Large intestine (tissue), 3 donors: Measurements from ENCODE around the gene GRIN3A. TPM values are rescaled to one million over a fixed set of nuclear protein-coding genes. Genes with fewer than 3 reads are reported as not detected.

ENCODE experiments used
- DNase-seq, 2 donors: peaks; one replicate each; pipeline versions ENCODE4 v3.0.0 to v3.0.0-alpha.2; 2013
- H3K27ac ChIP-seq: one replicate; pipeline ENCODE4 v1.5.1; 2013; ENCODE audit warnings: low read length
- H3K27me3 ChIP-seq: 2 replicates; pipeline ENCODE4 v1.6.1; 2013; ENCODE audit warnings: low read length; ENCODE audit not compliant: control insufficient read depth, insufficient read depth
- H3K36me3 ChIP-seq: 2 replicates; pipeline ENCODE4 v1.6.1; 2013; ENCODE audit warnings: low read length; ENCODE audit not compliant: control insufficient read depth, insufficient read depth
- H3K4me1 ChIP-seq: one replicate; pipeline ENCODE4 v1.6.1; 2013; ENCODE audit warnings: low read length; ENCODE audit not compliant: control insufficient read depth, insufficient read depth
- H3K4me3 ChIP-seq: one replicate; pipeline ENCODE4 v1.5.1; 2013; ENCODE audit warnings: low read length
- H3K9me3 ChIP-seq: one replicate; pipeline ENCODE4 v1.6.1; 2013; ENCODE audit warnings: mild to moderate bottlenecking, low read depth, low read length, moderate library complexity; ENCODE audit not compliant: control insufficient read depth
- WGBS: methylation state at CpG from one replicate; pipeline ENCODE4 v1.1.5; 2013; ENCODE audit warnings: low lambda C conversion rate; ENCODE audit not compliant: insufficient coverage; 5-methylcytosine and 5-hydroxymethylcytosine counted together
- polyA plus RNA-seq: library from polyadenylated mRNA; unstranded; fragments of 120-200 nt; gene quantifications from one replicate; pipeline ENCODE4 v1.2.1, GENCODE V29; 2013

Gene GRIN3A
- polyA plus RNA-seq, 1 donor, result 0.30 TPM

GRCh38 chr9:101706261-101706798 lies 32.1 kb downstream of the GRIN3A start:
- peak overlapping the region; percentile 4 for H3K27ac ChIP-seq
- no peaks in the 10 kb centered on the region for H3K27me3 ChIP-seq
- no peak overlapping the region for H3K4me3 ChIP-seq
- no peaks in the 10 kb centered on the region for H3K9me3 ChIP-seq
- peaks cover 5% of the 10 kb centered on the region for H3K4me1 ChIP-seq
- no peaks in the 10 kb centered on the region for H3K36me3 ChIP-seq
- DNase-seq, result peak; percentile 20 to 72

DNA sequence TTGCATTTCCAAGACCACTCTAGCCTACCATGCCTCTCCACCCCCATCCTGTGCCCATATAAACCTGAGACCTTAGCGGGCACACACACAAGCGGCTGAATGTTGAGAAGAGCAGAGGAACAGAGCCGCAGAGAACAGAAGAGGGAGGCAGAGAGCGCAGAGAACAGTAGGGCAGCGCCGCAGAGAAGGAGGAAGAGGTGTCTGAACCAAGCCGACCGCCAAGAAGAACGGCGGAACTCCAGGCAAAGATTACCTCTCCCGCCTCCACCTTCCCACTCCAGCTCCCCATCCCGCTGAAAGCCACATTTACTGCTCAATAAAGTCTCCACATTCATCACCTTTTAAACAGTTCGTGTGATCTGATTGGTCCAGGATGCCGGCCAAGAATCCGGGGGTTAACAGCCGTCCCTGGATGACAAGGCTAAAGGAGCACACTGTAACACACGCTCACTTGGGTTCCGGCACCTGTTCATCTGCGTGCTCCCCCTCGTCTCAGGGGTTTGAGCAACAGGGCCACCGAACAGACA lies 33.2 kb downstream of the GRIN3A start:
- no CpG with 5 or more reads among the region's 21 CpGs for WGBS
- DNase-seq, result peak in 1 of 2 donors; percentile 45
- H3K36me3 ChIP-seq, result no peaks in the 10 kb centered on the region
- H3K9me3 ChIP-seq, result no peaks in the 10 kb centered on the region
- no peaks in the 10 kb centered on the region for H3K27me3 ChIP-seq
- H3K4me1 ChIP-seq, result peaks cover 5% of the 10 kb centered on the region
- H3K27ac ChIP-seq, result no peak overlapping the region
- peak overlapping the region; percentile 2 for H3K4me3 ChIP-seq

DNA sequence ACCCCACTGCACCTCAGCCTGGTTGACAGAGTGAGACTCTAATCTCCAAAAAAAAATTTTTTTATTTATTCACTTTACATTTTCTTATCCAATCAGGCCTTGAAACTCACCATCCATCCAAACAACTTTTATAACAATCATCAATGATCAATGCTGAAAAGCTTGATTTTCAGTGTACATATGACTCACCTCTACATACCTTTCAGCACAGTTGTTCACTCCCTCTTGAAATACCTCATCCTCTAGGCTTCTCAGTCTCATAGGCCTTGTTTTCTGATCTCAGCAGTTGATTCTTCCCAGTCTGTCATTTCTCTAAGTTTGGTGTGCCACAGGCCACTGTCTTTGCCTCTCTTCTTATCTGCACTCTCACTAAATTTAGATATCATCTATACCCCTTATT lies 36.2 kb downstream of the GRIN3A start:
- H3K9me3 ChIP-seq, result no peaks in the 10 kb centered on the region
- no peaks in the 10 kb centered on the region for H3K27me3 ChIP-seq
- DNase-seq, result no peak
- peaks cover 5% of the 10 kb centered on the region for H3K4me1 ChIP-seq
- no peak overlapping the region for H3K27ac ChIP-seq
- no peak overlapping the region for H3K4me3 ChIP-seq
- no peaks in the 10 kb centered on the region for H3K36me3 ChIP-seq

DNA sequence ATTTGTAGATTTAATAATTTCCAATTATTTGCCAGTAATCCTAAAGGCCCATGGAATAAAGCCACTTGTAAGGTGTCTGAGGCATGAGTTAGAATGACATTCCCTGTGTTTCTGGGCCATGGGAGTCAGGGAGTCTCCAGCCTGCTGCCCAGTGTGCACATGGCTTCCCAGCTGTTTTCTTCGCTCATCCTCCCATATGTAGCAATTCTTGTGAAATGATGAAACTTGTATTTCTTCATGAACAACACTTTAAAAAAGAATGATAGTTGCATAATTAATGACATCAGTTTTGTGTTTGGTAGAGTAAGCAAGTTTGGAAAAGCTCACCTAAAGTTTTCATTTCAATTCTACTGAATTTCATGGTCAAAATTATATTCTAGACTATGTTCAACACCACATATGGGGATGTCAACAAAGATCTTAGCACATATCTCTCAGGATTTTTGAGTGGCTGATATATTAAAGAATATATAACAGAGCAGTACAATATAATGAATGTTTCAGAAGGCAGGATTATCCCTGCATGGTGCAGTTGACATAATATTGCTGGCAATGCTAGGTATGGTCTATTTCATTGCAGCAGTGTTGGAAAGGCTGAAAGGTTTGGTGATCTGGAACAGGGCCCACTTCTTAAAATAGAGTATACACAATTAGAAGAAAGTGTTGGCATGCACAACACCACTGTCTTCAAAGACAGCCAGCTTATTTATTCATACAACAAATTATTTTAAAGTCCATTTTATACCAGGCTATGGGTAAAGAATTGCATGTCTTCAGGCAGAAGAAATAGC lies 44.7 kb downstream of the GRIN3A start:
- no peak for DNase-seq
- Histone ChIP-seq H3K36me3 (no peaks in the 10 kb centered on the region), H3K4me3 (no peak overlapping the region), H3K9me3 (no peaks in the 10 kb centered on the region), H3K4me1 (no peaks in the 10 kb centered on the region), H3K27ac (no peak overlapping the region), H3K27me3 (no peaks in the 10 kb centered on the region)
- 60% methylated on average over 1 of the region's 1 CpG for WGBS

DNA sequence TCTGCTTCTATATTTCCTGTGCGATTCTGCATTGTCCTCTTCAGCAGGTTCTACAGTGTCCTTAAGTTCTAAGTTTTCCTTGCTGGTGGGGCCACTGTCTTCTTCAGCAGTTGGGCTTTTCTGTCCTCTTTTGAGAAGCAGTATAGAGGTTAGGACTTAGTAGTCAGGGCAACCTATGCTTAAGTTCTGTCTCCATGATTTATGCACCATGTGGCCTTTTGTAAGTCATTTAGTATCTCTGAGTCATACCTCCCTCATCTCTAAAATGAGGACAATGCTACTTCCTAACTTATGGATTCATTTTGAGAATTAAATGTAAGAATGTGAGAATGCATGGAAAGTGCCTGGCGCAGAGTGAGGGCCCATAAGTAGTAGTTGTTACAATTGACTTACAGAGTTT lies 46.8 kb downstream of the GRIN3A start:
- Histone ChIP-seq H3K4me3 (no peak overlapping the region), H3K4me1 (no peaks in the 10 kb centered on the region), H3K9me3 (no peaks in the 10 kb centered on the region), H3K27me3 (peaks cover 2% of the 10 kb centered on the region), H3K27ac (no peak overlapping the region), H3K36me3 (no peaks in the 10 kb centered on the region)
- no peak for DNase-seq
- 100% methylated on average over 1 of the region's 2 CpGs for WGBS

DNA sequence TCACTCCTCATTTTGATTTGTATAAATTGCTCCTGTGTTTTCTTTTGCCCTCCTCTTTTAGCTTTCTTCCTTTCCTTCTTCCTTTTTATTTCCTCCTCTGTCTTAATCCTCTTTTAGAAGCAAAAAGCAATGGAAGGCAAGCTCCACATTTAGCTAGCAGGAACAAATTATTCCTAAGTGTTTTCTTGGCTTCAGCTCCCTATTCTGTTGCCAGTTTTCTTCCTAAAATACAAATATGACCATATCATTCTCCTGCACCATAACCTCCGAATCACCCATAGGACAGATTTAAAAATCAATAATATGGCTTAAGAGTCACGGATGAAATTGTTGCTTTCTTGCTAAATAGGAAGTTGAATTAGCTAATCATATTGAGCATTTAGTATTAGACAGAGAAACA lies 49.4 kb downstream of the GRIN3A start:
- no peak for DNase-seq
- Histone ChIP-seq H3K4me1 (no peaks in the 10 kb centered on the region), H3K9me3 (no peaks in the 10 kb centered on the region), H3K36me3 (no peaks in the 10 kb centered on the region), H3K4me3 (no peak overlapping the region), H3K27ac (no peak overlapping the region), H3K27me3 (peaks cover 5% of the 10 kb centered on the region)
- WGBS, result 40% methylated on average over 1 of the region's 2 CpGs

DNA sequence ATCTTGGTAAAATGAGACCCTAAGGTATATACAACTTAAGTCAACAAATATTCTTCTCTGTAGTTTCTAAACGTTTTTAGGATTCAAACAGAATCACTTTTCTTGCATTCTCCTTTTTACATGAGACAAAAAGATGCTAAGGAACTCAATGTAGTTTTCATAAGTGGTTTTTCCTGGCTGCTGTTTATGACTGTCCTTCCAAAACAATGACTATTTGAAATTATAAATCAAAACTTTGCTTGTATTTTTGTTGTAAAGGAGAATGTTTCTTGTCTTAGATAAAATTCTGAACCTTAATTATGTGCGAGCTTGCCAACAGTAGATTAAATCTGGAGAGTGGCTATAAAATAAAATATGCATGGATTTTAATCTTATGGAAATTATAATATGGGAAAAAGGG lies 53.8 kb downstream of the GRIN3A start:
- Histone ChIP-seq H3K27me3 (peaks cover 5% of the 10 kb centered on the region), H3K4me1 (no peaks in the 10 kb centered on the region), H3K4me3 (no peak overlapping the region), H3K27ac (no peak overlapping the region), H3K9me3 (no peaks in the 10 kb centered on the region), H3K36me3 (no peaks in the 10 kb centered on the region)
- whole genome bisulfite sequencing, result 58% methylated on average over 2 of the region's 2 CpGs
- no peak for DNase-seq

DNA sequence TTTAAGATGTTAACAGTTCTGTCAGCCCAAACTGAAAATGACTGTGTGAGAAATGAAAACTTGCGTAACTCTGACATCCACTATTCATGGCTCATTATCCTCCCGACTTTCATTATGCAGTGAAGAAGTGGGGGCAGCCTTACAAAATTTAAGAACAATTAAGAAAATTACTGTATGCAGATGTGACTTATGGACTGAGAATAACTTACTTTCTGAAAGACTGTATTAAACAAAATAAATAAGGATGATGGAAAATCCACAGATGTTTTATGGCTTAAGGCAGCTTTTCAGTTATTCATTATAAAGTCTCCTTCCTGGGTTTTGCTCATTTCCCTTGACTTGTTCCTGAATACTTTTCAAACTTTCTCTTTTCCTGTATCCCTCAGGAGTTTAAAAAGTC lies 55.2 kb downstream of the GRIN3A start:
- H3K9me3 ChIP-seq, result no peaks in the 10 kb centered on the region
- WGBS, result no CpG with 5 or more reads among the region's 2 CpGs
- peaks cover 5% of the 10 kb centered on the region for H3K27me3 ChIP-seq
- no peak for DNase-seq
- no peaks in the 10 kb centered on the region for H3K4me1 ChIP-seq
- H3K36me3 ChIP-seq, result no peaks in the 10 kb centered on the region
- H3K4me3 ChIP-seq, result no peak overlapping the region
- no peak overlapping the region for H3K27ac ChIP-seq

GRCh38 chr9:101677861-101678260 lies 60.6 kb downstream of the GRIN3A start:
- Histone ChIP-seq H3K36me3 (no peaks in the 10 kb centered on the region), H3K4me3 (no peak overlapping the region), H3K27ac (no peak overlapping the region), H3K9me3 (no peaks in the 10 kb centered on the region), H3K4me1 (peaks cover 10% of the 10 kb centered on the region), H3K27me3 (no peaks in the 10 kb centered on the region)
- no peak for DNase-seq

DNA sequence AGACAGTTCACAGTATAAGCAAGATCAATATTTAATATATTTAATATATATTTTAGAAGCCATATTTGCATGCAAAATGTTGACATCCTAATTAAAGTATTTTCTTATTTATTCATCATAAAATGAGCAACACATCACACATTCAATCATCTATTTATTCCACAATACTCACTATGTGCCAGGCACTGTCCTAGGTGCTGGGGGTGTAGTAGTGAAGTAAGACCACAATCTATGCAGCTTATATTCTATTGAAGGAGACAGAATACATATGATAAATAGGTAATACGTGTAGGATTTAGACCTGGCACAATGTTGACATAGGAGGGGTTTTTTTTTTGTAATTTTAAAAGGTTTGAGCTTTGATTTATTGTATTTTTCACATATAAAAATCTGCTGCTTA lies 63.1 kb downstream of the GRIN3A start:
- no peaks in the 10 kb centered on the region for H3K27me3 ChIP-seq
- no CpG with 5 or more reads among the region's 1 CpG for WGBS
- H3K27ac ChIP-seq, result no peak overlapping the region
- H3K36me3 ChIP-seq, result no peaks in the 10 kb centered on the region
- H3K4me3 ChIP-seq, result no peak overlapping the region
- no peaks in the 10 kb centered on the region for H3K9me3 ChIP-seq
- H3K4me1 ChIP-seq, result peaks cover 10% of the 10 kb centered on the region
- no peak for DNase-seq

DNA sequence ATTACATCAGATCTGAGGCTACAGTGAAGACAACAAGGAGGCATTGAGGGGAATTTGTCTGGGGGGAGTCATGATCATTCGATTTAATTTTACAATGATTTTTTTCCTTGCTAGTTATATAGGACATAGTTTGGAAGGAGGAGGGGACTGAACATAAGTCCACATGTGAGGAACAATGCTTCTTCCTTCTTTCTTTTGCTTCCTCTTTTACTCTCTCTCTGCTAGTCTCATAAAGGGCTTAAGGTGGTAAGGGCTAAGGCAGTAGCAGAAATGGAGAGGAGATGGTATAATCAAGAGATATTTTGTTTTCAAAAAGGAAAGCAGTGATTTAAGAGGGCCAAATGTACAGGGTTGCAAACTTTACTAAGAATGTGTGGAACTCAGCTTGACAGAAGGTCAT lies 64.3 kb downstream of the GRIN3A start:
- Histone ChIP-seq H3K4me3 (no peak overlapping the region), H3K27me3 (no peaks in the 10 kb centered on the region), H3K4me1 (peaks cover 10% of the 10 kb centered on the region), H3K27ac (no peak overlapping the region), H3K9me3 (no peaks in the 10 kb centered on the region), H3K36me3 (no peaks in the 10 kb centered on the region)
- DNase-seq, result no peak
- WGBS, result no CpG with 5 or more reads among the region's 1 CpG
